ENCODE data around the gene INKA1. TPM values are rescaled to one million over a fixed set of nuclear protein-coding genes. Genes with fewer than 3 reads are reported as not detected.

INKA1 gene
- total RNA-seq, 4 donors from 2014 or later, result 0.60 to 10.3 (median 8.0) TPM

DNA sequence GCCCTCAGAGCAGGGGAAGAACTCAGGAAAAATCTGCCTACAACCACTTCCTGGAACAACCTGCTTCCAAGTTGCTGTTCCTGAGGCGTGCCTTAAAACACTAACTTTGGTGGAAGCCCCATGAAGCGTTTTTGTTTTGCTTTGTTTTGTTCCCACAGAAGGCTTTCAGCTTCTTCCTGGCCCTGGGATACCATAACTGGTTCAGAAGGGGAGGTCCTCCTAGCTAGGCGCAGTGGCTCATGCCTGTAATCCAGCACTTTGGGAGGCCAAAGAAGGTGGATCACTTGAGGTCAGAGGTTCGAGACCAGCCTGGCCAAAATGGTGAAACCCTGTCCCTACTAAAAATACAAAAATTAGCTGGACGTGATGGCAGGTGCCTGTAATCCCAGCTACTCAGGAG lies 15.5 kb upstream of the INKA1 start:
- Histone ChIP-seq H3K9me3 (no peaks in the 10 kb centered on the region), H3K27ac (peak overlapping the region in 2 of 4 donors; percentile 96 to 99), H3K4me1 (peaks cover 0 to 37% (median 23%) of the 10 kb centered on the region in 4 donors), H3K36me3 (peaks cover 0 to 8% (median 0%) of the 10 kb centered on the region in 3 donors), H3K4me3 (no peak overlapping the region), H3K27me3 (no peaks in the 10 kb centered on the region)
- no peak for DNase-seq (ENCODE audit: low spot score in 2 of 2)
- TF ChIP-seq EP300 (IDR thresholded peaks at IDR 0.05), result no peak
- TF ChIP-seq POLR2A (IDR thresholded peaks at IDR 0.05), result no peak
- no peak for TF ChIP-seq CTCF (IDR thresholded peaks at IDR 0.05)
- WGBS, 2 donors, result 82 to 84% methylated on average over 5 of the region's 5 CpGs

- Histone ChIP-seq H3K27me3 (no peaks in the 10 kb centered on the region), H3K36me3 (peaks cover 0 to 7% (median 0%) of the 10 kb centered on the region in 3 donors), H3K4me3 (no peak overlapping the region), H3K4me1 (peaks cover 0 to 31% (median 23%) of the 10 kb centered on the region in 4 donors), H3K9me3 (no peaks in the 10 kb centered on the region), H3K27ac (no peak overlapping the region)
- WGBS, 2 donors, result 97 to 100% methylated on average over 2 of the region's 2 CpGs
- no peak for DNase-seq (ENCODE audit: low spot score in 2 of 2)
- no peak for TF ChIP-seq POLR2A (IDR thresholded peaks at IDR 0.05)
- no peak for TF ChIP-seq EP300 (IDR thresholded peaks at IDR 0.05)
- TF ChIP-seq CTCF (IDR thresholded peaks at IDR 0.05), result no peak
These were observed 15.0 kb upstream of the INKA1 start for GRCh38 chr3:49788056-49788455.

DNA sequence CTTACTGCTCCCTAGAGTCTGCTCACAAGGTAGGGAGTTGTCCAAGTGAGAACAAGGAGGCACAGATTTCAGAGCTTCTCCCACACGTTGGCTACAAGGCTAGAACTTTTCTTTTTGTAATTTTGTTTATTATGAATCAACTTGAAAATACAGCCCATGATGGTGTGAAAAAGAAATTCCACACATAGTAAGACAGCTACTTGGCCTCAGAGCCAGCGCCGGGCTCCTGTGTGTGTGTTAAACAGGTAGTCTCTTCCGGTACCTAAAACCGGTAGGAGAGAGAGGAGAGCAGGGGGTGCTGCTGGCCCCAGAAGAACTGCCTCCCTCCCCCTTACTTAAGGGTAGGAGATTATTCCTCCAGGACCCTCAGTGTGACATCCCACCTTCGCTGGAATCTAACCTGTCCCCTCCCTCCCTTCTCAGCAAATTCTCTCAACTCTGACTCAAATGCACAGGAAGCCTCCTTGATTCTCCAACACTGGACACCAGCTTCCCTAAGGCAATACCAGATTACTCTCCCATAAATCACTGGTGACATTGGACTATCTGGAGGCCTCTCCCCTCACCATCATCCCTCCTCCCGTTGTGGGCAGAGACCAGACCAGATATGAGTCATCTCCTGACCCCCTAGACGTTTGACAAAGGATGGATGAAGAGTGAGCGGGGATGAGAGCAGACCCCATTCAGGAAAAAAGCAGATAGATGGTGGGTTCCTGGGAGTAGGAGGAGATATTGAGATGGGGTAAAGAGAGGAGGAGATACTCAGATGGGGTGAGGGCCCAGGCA lies 12.2 kb upstream of the INKA1 start:
- H3K27me3 ChIP-seq, result no peaks in the 10 kb centered on the region
- H3K4me1 ChIP-seq, result peaks cover 0 to 7% (median 7%) of the 10 kb centered on the region in 4 donors
- no peak for DNase-seq (ENCODE audit: low spot score in 2 of 2)
- WGBS, 2 donors, result 59 to 63% methylated on average over 9 of the region's 9 CpGs
- no peaks in the 10 kb centered on the region for H3K9me3 ChIP-seq
- H3K4me3 ChIP-seq, result no peak overlapping the region
- no peaks in the 10 kb centered on the region for H3K36me3 ChIP-seq
- TF ChIP-seq POLR2A (IDR thresholded peaks at IDR 0.05), result no peak
- no peak for TF ChIP-seq CTCF (IDR thresholded peaks at IDR 0.05)
- no peak for TF ChIP-seq EP300 (IDR thresholded peaks at IDR 0.05)
- no peak overlapping the region for H3K27ac ChIP-seq

DNA sequence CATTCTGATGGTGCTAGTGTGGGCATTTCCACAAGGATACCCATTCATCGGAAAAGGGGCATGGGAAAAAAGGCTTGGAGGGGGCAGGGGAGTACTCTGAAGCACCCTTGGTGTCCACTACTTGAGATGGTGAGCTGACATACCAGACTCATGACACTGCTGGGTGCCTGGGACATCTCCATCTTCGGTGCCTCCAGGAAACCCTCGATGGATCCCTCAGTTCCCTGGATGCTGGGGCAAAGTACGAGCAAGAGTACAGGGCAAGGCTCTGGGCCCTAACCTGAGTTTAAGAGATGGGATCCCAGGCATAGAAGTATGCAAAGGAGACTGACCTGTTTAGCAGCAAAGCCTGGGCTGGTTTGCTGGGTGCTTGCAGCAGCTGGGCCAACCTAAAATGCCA lies 11.5 kb upstream of the INKA1 start:
- no peaks in the 10 kb centered on the region for H3K9me3 ChIP-seq
- H3K27ac ChIP-seq, result no peak overlapping the region
- H3K36me3 ChIP-seq, result no peaks in the 10 kb centered on the region
- no peaks in the 10 kb centered on the region for H3K27me3 ChIP-seq
- DNase-seq (ENCODE audit: low spot score in 2 of 2), result no peak
- TF ChIP-seq EP300 (IDR thresholded peaks at IDR 0.05) (no peak), CTCF (IDR thresholded peaks at IDR 0.05) (no peak), POLR2A (IDR thresholded peaks at IDR 0.05) (no peak)
- peaks cover 0 to 7% (median 7%) of the 10 kb centered on the region in 4 donors for H3K4me1 ChIP-seq
- H3K4me3 ChIP-seq, result no peak overlapping the region
- WGBS, 2 donors, result 88 to 91% methylated on average over 4 of the region's 4 CpGs

DNA sequence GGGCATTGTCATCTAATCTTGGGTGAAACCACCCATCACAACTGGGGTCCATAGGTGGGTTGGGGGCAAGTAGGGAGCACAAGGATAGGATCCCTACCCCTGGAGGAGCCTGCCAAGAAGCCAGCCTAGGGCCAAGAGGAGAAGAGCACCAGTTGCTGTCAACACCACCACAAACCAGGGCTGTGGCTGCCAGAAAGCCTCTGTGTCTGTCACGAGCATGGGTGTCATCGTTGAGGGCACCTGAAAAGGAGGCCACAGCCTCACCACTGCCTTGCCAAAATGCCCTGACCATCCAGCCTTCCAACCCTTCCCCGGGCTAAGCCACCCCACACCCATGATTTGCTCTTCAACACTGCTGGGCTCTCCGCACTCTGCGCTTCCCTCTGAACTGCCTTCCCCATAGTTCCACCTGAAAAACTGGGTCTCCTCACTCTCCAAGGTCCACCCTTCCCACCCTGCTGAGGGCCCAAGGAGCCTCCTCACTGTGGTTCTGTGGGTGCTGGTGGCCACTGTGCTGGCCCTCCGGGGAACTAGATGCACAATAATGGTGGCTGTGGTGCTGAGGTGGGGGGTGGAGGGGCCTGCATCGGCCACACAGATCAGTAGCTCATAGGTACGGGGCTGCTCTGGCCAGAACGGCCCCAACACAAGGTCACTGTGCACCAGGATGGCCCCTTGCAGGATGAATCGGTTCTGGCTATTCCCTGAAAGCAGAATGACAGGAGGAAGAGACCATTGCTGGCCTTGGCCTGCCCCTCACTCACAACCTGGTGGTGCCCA lies 10.5 kb upstream of the INKA1 start:
- Histone ChIP-seq H3K4me1 (no peaks in the 10 kb centered on the region), H3K36me3 (no peaks in the 10 kb centered on the region), H3K9me3 (no peaks in the 10 kb centered on the region), H3K4me3 (no peak overlapping the region), H3K27me3 (no peaks in the 10 kb centered on the region), H3K27ac (no peak overlapping the region)
- no peak for DNase-seq (ENCODE audit: low spot score in 2 of 2)
- TF ChIP-seq POLR2A (IDR thresholded peaks at IDR 0.05) (no peak), CTCF (IDR thresholded peaks at IDR 0.05) (no peak), EP300 (IDR thresholded peaks at IDR 0.05) (no peak)
- WGBS, 2 donors, result 92 to 93% methylated on average over 9 to 10 of the region's 10 CpGs

Measured in tibial nerve (tissue), 4 donors.